KMS-11 (cell line): ENCODE results near the gene GRK1.

Experiments
- H2AFZ ChIP-seq: fragments of 200-600 bp; sonication (generic); 2 replicates; pipeline ENCODE4 v1.6.1; 2016; ENCODE audit warnings: antibody characterized with exemption, mixed run types, low read depth
- H3K27ac ChIP-seq: fragments of 200-600 bp; sonication (generic); 2 replicates; pipeline ENCODE4 v1.6.1; 2016; ENCODE audit warnings: mild to moderate bottlenecking, mixed run types
- H3K27me3 ChIP-seq: fragments of 200-600 bp; sonication (generic); 2 replicates; pipeline ENCODE4 v1.6.1; 2017; ENCODE audit warnings: mild to moderate bottlenecking, low read depth, mixed run types, moderate library complexity; ENCODE audit not compliant: insufficient read depth
- H3K36me3 ChIP-seq: fragments of 200-600 bp; sonication (generic); 2 replicates; pipeline ENCODE4 v1.6.1; 2017; ENCODE audit warnings: mild to moderate bottlenecking, mixed run types; ENCODE audit not compliant: insufficient read depth
- H3K4me1 ChIP-seq: fragments of 200-600 bp; sonication (generic); 2 replicates; pipeline ENCODE4 v1.6.1; 2016; ENCODE audit warnings: mild to moderate bottlenecking, low read depth, mixed run types; ENCODE audit not compliant: poor library complexity, severe bottlenecking
- H3K4me2 ChIP-seq: fragments of 200-600 bp; sonication (generic); 2 replicates; pipeline ENCODE4 v1.7.0; 2016; ENCODE audit warnings: mild to moderate bottlenecking, mixed run types
- H3K4me3 ChIP-seq: fragments of 200-600 bp; sonication (generic); IDR thresholded peaks from 2 replicates; pipeline ENCODE4 v1.6.1; 2017; ENCODE audit warnings: low read depth, low read length, mixed read lengths; ENCODE audit not compliant: insufficient read depth
- H3K79me2 ChIP-seq: fragments of 200-600 bp; sonication (generic); 2 replicates; pipeline ENCODE4 v1.6.1; 2016; ENCODE audit warnings: low read depth, mixed run types; ENCODE audit not compliant: insufficient read depth
- H3K9ac ChIP-seq: fragments of 200-600 bp; sonication (generic); 2 replicates; pipeline ENCODE4 v1.6.1; 2016; ENCODE audit warnings: mild to moderate bottlenecking, mixed run types
- H4K20me1 ChIP-seq: fragments of 200-600 bp; sonication (generic); 2 replicates; pipeline ENCODE4 v1.6.1; 2016; ENCODE audit warnings: mild to moderate bottlenecking, mixed run types; ENCODE audit not compliant: insufficient read depth
- TF ChIP-seq, protein P1 (sequence below): fragments of 200-600 bp; sonication (generic); conservative IDR thresholded peaks from 2 replicates; pipeline ENCODE4 v1.6.1; 2017; ENCODE audit warnings: low read depth, mild to moderate bottlenecking, antibody characterized with exemption, low read length, moderate library complexity, mixed read lengths

GRK1 gene

GRCh38 chr13:113653264-113654174 lies 13.5 kb upstream of the GRK1 start:
- no peaks in the 10 kb centered on the region for H3K36me3 ChIP-seq
- H3K27me3 ChIP-seq = no peaks in the 10 kb centered on the region
- no peak overlapping the region for H3K27ac ChIP-seq
- H3K4me3 ChIP-seq = no peak overlapping the region
- no peaks in the 10 kb centered on the region for H4K20me1 ChIP-seq
- no peak overlapping the region for H2AFZ ChIP-seq
- no peaks in the 10 kb centered on the region for H3K4me1 ChIP-seq
- TF ChIP-seq, protein P1, sequence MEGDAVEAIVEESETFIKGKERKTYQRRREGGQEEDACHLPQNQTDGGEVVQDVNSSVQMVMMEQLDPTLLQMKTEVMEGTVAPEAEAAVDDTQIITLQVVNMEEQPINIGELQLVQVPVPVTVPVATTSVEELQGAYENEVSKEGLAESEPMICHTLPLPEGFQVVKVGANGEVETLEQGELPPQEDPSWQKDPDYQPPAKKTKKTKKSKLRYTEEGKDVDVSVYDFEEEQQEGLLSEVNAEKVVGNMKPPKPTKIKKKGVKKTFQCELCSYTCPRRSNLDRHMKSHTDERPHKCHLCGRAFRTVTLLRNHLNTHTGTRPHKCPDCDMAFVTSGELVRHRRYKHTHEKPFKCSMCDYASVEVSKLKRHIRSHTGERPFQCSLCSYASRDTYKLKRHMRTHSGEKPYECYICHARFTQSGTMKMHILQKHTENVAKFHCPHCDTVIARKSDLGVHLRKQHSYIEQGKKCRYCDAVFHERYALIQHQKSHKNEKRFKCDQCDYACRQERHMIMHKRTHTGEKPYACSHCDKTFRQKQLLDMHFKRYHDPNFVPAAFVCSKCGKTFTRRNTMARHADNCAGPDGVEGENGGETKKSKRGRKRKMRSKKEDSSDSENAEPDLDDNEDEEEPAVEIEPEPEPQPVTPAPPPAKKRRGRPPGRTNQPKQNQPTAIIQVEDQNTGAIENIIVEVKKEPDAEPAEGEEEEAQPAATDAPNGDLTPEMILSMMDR = no peak
- H3K9ac ChIP-seq = no peak overlapping the region
- no peak overlapping the region for H3K4me2 ChIP-seq
- no peaks in the 10 kb centered on the region for H3K79me2 ChIP-seq

DNA sequence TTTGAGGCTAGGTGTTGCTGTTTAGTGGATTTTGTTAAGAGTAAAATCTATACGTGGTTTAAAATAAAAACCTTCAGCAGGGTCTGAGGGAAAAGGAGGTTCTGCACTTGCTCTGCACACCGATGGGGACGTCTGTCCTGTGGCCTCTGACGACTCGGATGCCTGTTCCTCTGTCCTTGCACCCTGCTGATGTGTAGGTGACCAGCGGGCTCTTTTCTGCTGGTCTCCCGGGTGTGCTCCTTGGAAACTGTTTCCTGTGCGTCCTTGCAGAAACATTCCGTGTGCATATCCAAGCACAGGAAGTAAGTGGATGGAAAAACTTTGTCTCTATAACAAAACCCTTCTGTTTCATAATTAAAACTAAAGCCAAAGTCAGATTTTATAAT lies 12.9 kb upstream of the GRK1 start:
- H2AFZ ChIP-seq = no peak overlapping the region
- no peaks in the 10 kb centered on the region for H3K4me1 ChIP-seq
- H3K79me2 ChIP-seq = no peaks in the 10 kb centered on the region
- TF ChIP-seq, protein P1 = no peak
- no peak overlapping the region for H3K27ac ChIP-seq
- H4K20me1 ChIP-seq = no peaks in the 10 kb centered on the region
- no peak overlapping the region for H3K9ac ChIP-seq
- H3K4me2 ChIP-seq = no peak overlapping the region
- H3K4me3 ChIP-seq = no peak overlapping the region
- no peaks in the 10 kb centered on the region for H3K36me3 ChIP-seq
- no peaks in the 10 kb centered on the region for H3K27me3 ChIP-seq

GRCh38 chr13:113654591-113655345 lies 12.3 kb upstream of the GRK1 start:
- no peak overlapping the region for H3K4me3 ChIP-seq
- no peaks in the 10 kb centered on the region for H3K4me1 ChIP-seq
- no peak overlapping the region for H3K4me2 ChIP-seq
- H3K79me2 ChIP-seq = no peaks in the 10 kb centered on the region
- H3K9ac ChIP-seq = no peak overlapping the region
- H2AFZ ChIP-seq = no peak overlapping the region
- H3K36me3 ChIP-seq = no peaks in the 10 kb centered on the region
- H3K27ac ChIP-seq = no peak overlapping the region
- TF ChIP-seq, protein P1 = no peak
- H3K27me3 ChIP-seq = no peaks in the 10 kb centered on the region
- H4K20me1 ChIP-seq = no peaks in the 10 kb centered on the region

- no peak overlapping the region for H3K4me3 ChIP-seq
- no peak overlapping the region for H3K4me2 ChIP-seq
- TF ChIP-seq, protein P1 = no peak
- H3K36me3 ChIP-seq = no peaks in the 10 kb centered on the region
- H3K27me3 ChIP-seq = no peaks in the 10 kb centered on the region
- no peaks in the 10 kb centered on the region for H4K20me1 ChIP-seq
- no peaks in the 10 kb centered on the region for H3K79me2 ChIP-seq
- H2AFZ ChIP-seq = no peak overlapping the region
- no peak overlapping the region for H3K27ac ChIP-seq
- no peak overlapping the region for H3K9ac ChIP-seq
- no peaks in the 10 kb centered on the region for H3K4me1 ChIP-seq
Observed at GRCh38 chr13:113655346-113656002, 11.5 kb upstream of the GRK1 start.
